ENCODE results near the gene RSKR. TPM values are rescaled to one million over a fixed set of nuclear protein-coding genes. Genes with fewer than 3 reads are reported as not detected.
"Not testable (repeated sequence)": the region's sequence is repeated elsewhere in the genome, so short reads cannot be mapped to it uniquely, and the experiment has no call there.

The RSKR gene
- polyA plus RNA-seq, 1 donor, result 17.2 TPM

- DNase-seq, result no peak
Measured at GRCh38 chr17:28622186-28622585, 8.2 kb upstream of the RSKR start.

GRCh38 chr17:28620010-28620409 is 6.0 kb upstream of the RSKR start:
- DNase-seq, result no peak

- no peak for DNase-seq
Measured at GRCh38 chr17:28618464-28618863, 4.5 kb upstream of the RSKR start.

GRCh38 chr17:28616281-28616680 is 2.3 kb upstream of the RSKR start:
- no peak for DNase-seq

GRCh38 chr17:28615260-28615940 is 1.4 kb upstream of the RSKR start:
- DNase-seq, result no peak

GRCh38 chr17:28612936-28613872 is 781 bp downstream of the RSKR start:
- DNase-seq, result peak; percentile 19

GRCh38 chr17:28612531-28612930 is 1.5 kb downstream of the RSKR start:
- DNase-seq, result no peak

GRCh38 chr17:28610376-28610775 is 3.6 kb downstream of the RSKR start:
- DNase-seq, result no peak

- not testable (repeated sequence) for DNase-seq
Measured at GRCh38 chr17:28604031-28604430, 10.0 kb downstream of the RSKR start.

GRCh38 chr17:28599311-28600184 is 14.4 kb downstream of the RSKR start:
- DNase-seq, result peak; percentile 74

- DNase-seq, result peak; percentile 94
Measured at GRCh38 chr17:28598799-28599310, 15.1 kb downstream of the RSKR start, which contains the start of gene SPAG5. TSS of gene SPAG5 (minus strand) at chr17:28599025. CDS start at chr17:28598946, 79 bp downstream.

- no peak for DNase-seq
Measured at GRCh38 chr17:28598389-28598788, 15.6 kb downstream of the RSKR start.

- DNase-seq, result no peak
Measured at GRCh38 chr17:28597606-28598383, 16.2 kb downstream of the RSKR start.

- no peak for DNase-seq
Measured at GRCh38 chr17:28592260-28592659, 21.7 kb downstream of the RSKR start.

GRCh38 chr17:28585851-28586250 is 28.1 kb downstream of the RSKR start:
- no peak for DNase-seq

- DNase-seq, result no peak
Measured at GRCh38 chr17:28584434-28584833, 29.6 kb downstream of the RSKR start.

GRCh38 chr17:28582513-28582912 is 31.5 kb downstream of the RSKR start:
- DNase-seq, result no peak

- DNase-seq, result no peak
Measured at GRCh38 chr17:28580959-28581358, 33.0 kb downstream of the RSKR start.

GRCh38 chr17:28579526-28579925 is 34.5 kb downstream of the RSKR start:
- no peak for DNase-seq

GRCh38 chr17:28578246-28579195 is 35.5 kb downstream of the RSKR start:
- no peak for DNase-seq
